OCI-LY7 (cell line): ENCODE measurements around the gene PAFAH1B1. TPM values are rescaled to one million over a fixed set of nuclear protein-coding genes. Genes with fewer than 3 reads are reported as not detected.
"Not testable (repeated sequence)": the region's sequence is repeated elsewhere in the genome, so short reads cannot be mapped to it uniquely, and the experiment has no call there.

Experiments
- BruUV-seq: library from RNA; stranded (reverse); fragments of 400-500 nt; replicated peaks from 2 replicates; lab custom pipeline; 2021; lab: Mats Ljungman, UMichigan
- CTCF ChIA-PET: fragments of 300-600 bp; sonication (Branson Sonifier 250); formaldehyde crosslinking; loops from one replicate; lab custom pipeline; 2022; ENCODE audit warnings: antibody characterized with exemption; ENCODE audit not compliant: unreplicated experiment; lab: Charles Lee
- POLR2A ChIA-PET: fragments of 300-600 bp; sonication (Branson Sonifier 250); formaldehyde crosslinking; loops from one replicate; lab custom pipeline; 2022; ENCODE audit warnings: antibody characterized with exemption; lab: Charles Lee
- DNase-seq: peaks from one replicate; pipeline ENCODE4 v3.0.0-alpha.2; 2015; ENCODE audit warnings: low spot score
- H2AFZ ChIP-seq: fragments of 200-600 bp; sonication (generic), shearing (Covaris generic); 2 replicates; pipeline ENCODE4 v1.6.1; 2014; ENCODE audit warnings: mild to moderate bottlenecking, antibody characterized with exemption, low read length, moderate library complexity
- H3K27ac ChIP-seq: fragments of 200-600 bp; sonication (generic); 2 replicates; pipeline ENCODE4 v1.5.1; 2014; ENCODE audit warnings: mixed run types, low read depth, mild to moderate bottlenecking, moderate library complexity, low read length, inconsistent platforms; ENCODE audit not compliant: poor library complexity, severe bottlenecking
- H3K36me3 ChIP-seq: fragments of 200-600 bp; sonication (generic); 2 replicates; pipeline ENCODE4 v1.6.1; 2014; ENCODE audit warnings: mild to moderate bottlenecking, antibody characterized with exemption, low read length, moderate library complexity, mixed read lengths; ENCODE audit not compliant: insufficient read depth
- H3K4me1 ChIP-seq: fragments of 200-600 bp; sonication (generic); 2 replicates; pipeline ENCODE4 v1.5.1; 2014; ENCODE audit warnings: mild to moderate bottlenecking, low read length; ENCODE audit not compliant: insufficient read depth, poor library complexity, severe bottlenecking
- H3K4me2 ChIP-seq: fragments of 200-600 bp; sonication (generic); 2 replicates; pipeline ENCODE4 v1.6.1; 2014; ENCODE audit warnings: mild to moderate bottlenecking, low read length
- H3K4me3 ChIP-seq: fragments of 200-600 bp; sonication (generic); 2 replicates; pipeline ENCODE4 v1.5.1; 2014; ENCODE audit warnings: mild to moderate bottlenecking, low read depth, low read length; ENCODE audit not compliant: poor library complexity, severe bottlenecking
- H3K79me2 ChIP-seq: fragments of 200-600 bp; sonication (generic); 2 replicates; pipeline ENCODE4 v1.6.1; 2016; ENCODE audit warnings: low read depth, mild to moderate bottlenecking, low read length, moderate library complexity, mixed read lengths; ENCODE audit not compliant: insufficient read depth
- H3K9me2 ChIP-seq: fragments of 200-600 bp; sonication (generic); 2 replicates; pipeline ENCODE4 v1.6.1; 2016; ENCODE audit warnings: mild to moderate bottlenecking, low read length, mixed read lengths; ENCODE audit not compliant: insufficient read depth
- H3K9me3 ChIP-seq: fragments of 200-600 bp; sonication (generic); 2 replicates; pipeline ENCODE4 v1.6.1; 2014; ENCODE audit warnings: mild to moderate bottlenecking, mixed run types, low read length, mixed read lengths
- H4K20me1 ChIP-seq: fragments of 200-600 bp; sonication (generic); 2 replicates; pipeline ENCODE4 v1.6.1; 2014; ENCODE audit warnings: mild to moderate bottlenecking, antibody characterized with exemption, low read length, moderate library complexity, mixed read lengths; ENCODE audit not compliant: insufficient read depth
- EZH2phosphoT487 ChIP-seq: fragments of 200-600 bp; sonication (generic); IDR thresholded peaks from 2 replicates; pipeline ENCODE4 v1.6.1; 2018; ENCODE audit warnings: low read depth, borderline replicate concordance, mild to moderate bottlenecking, mixed run types, antibody characterized with exemption, low read length, moderate library complexity, mixed read lengths
- intact Hi-C: fragments of 100-400 bp; cut with micrococcal nuclease; formaldehyde crosslinking; loops from one replicate; pipeline ENCODE4 v1.10.0; 2022; ENCODE audit not compliant: unreplicated experiment
- total RNA-seq, 2 experiments: library from RNA; depleted of rRNA in 1 of 2; stranded (reverse); fragments of >200 nt in 1 of 2; shearing (Covaris generic) in 1 of 2; gene quantifications; 2 replicates each; pipeline ENCODE4 v1.2.3, GENCODE V29; 2014 to 2022
- TF ChIP-seq, protein P1 (sequence below): fragments of 200-600 bp; sonication (generic); conservative IDR thresholded peaks from 2 replicates; pipeline ENCODE4 v1.5.1; 2014; ENCODE audit warnings: mild to moderate bottlenecking, antibody characterized with exemption, low read length, moderate library complexity, mixed read lengths

Gene PAFAH1B1
- total RNA-seq, 2 experiments from 2014 or later = 51.1 to 127 TPM

GRCh38 chr17:2564877-2565276 is 28.6 kb upstream of the PAFAH1B1 start:
- no TSS peak for BruUV-seq
- H3K36me3 ChIP-seq = no peaks in the 10 kb centered on the region
- TF ChIP-seq EZH2phosphoT487 = no peak
- TF ChIP-seq, protein P1, sequence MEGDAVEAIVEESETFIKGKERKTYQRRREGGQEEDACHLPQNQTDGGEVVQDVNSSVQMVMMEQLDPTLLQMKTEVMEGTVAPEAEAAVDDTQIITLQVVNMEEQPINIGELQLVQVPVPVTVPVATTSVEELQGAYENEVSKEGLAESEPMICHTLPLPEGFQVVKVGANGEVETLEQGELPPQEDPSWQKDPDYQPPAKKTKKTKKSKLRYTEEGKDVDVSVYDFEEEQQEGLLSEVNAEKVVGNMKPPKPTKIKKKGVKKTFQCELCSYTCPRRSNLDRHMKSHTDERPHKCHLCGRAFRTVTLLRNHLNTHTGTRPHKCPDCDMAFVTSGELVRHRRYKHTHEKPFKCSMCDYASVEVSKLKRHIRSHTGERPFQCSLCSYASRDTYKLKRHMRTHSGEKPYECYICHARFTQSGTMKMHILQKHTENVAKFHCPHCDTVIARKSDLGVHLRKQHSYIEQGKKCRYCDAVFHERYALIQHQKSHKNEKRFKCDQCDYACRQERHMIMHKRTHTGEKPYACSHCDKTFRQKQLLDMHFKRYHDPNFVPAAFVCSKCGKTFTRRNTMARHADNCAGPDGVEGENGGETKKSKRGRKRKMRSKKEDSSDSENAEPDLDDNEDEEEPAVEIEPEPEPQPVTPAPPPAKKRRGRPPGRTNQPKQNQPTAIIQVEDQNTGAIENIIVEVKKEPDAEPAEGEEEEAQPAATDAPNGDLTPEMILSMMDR = no peak
- no peaks in the 10 kb centered on the region for H3K4me1 ChIP-seq
- ChIA-PET CTCF (no interaction called here), POLR2A (interaction anchor here (0.7 kb wide), 1 partner anchor 113 kb away, joined by 3 read pairs; no protein-coding TSS in a partner anchor)
- no peak for DNase-seq
- no peak overlapping the region for H3K4me3 ChIP-seq
- no peak overlapping the region for H2AFZ ChIP-seq
- H4K20me1 ChIP-seq = no peaks in the 10 kb centered on the region
- H3K4me2 ChIP-seq = no peak overlapping the region
- intact Hi-C loops = no loop called here
- no peak overlapping the region for H3K27ac ChIP-seq
- no peaks in the 10 kb centered on the region for H3K9me2 ChIP-seq
- 0 out of 2 replicates have a peak, but pooled peaks cover 5% of the 10 kb centered on the region for H3K9me3 ChIP-seq
- H3K79me2 ChIP-seq = no peaks in the 10 kb centered on the region

DNA sequence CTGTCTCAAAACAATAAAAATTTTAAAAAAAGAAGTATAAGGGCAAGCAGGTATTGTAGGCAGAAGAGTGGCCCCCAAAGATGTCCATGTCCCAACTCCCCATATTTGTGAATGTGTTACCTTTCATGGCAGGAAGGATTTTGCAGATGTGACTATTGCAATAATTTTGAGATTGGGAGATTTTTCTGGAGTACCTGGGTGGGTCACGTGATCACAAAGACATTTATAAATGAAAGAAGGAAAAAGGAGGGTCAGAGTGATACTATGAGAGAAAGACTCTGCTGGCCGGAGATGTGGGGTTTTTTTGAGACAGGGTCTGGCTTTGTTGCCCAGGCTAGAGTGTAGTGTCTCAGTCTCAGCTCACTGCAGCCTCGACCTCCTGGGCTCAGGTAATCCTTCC is 27.4 kb upstream of the PAFAH1B1 start:
- no TSS peak for BruUV-seq
- CTCF ChIA-PET = no interaction called here
- Histone ChIP-seq H3K9me2 (no peaks in the 10 kb centered on the region), H3K36me3 (no peaks in the 10 kb centered on the region), H3K9me3 (0 out of 2 replicates have a peak, but pooled peaks cover 3% of the 10 kb centered on the region), H3K27ac (no peak overlapping the region), H3K4me3 (no peak overlapping the region), H3K4me2 (no peak overlapping the region), H3K4me1 (no peaks in the 10 kb centered on the region), H2AFZ (no peak overlapping the region), H4K20me1 (no peaks in the 10 kb centered on the region), H3K79me2 (no peaks in the 10 kb centered on the region)
- no peak for DNase-seq
- POLR2A ChIA-PET = interaction anchor here (0.6 kb wide), 1 partner anchor 139 kb away, joined by 5 read pairs; no protein-coding TSS in a partner anchor
- TF ChIP-seq EZH2phosphoT487 = no peak
- TF ChIP-seq, protein P1 = no peak
- intact Hi-C loops = no loop called here

DNA sequence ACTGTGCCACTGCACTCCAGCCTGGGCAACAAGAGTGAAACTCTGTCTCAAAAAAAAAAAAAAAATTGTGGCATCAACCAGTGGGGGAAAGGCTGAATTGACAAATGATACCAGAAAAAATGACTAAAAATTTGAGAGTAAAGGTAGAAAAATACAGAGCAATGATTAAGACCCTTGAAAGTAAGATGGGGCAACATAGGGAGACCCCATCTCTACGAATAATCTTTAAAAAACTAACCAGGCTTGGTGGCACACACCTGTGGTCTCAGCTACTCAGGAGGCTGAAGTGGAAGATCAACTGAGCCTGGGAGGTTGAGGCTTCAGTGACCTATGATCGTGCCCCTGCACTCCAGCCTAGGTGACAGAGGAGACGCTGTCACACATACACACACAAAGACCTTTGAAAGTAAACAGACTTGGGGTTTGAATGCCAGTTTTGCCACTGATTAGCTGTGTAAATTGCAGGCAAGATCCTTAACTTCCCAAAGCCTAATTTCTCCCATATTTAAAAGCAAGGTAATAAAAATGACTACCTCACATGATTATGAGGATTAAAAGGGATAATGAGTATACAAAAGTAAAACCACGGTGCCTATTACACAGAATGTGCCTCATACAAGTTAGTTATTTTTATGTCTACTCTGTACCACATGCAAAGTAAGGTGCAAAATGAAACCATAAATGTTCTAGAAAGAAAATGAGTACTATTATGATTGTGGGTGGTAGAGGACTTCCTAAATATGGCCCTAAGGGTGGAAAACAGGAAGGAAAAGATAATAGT is 21.7 kb upstream of the PAFAH1B1 start:
- peak overlapping the region; percentile 11 for H3K27ac ChIP-seq
- TF ChIP-seq EZH2phosphoT487 = no peak
- TF ChIP-seq, protein P1 = no peak
- H3K4me2 ChIP-seq = peak overlapping the region; percentile 60
- no peaks in the 10 kb centered on the region for H4K20me1 ChIP-seq
- ChIA-PET CTCF (no interaction called here), POLR2A (interaction anchor here (1.2 kb wide), 1 partner anchor 102 kb away, joined by 5 read pairs; no protein-coding TSS in a partner anchor)
- BruUV-seq = no TSS peak
- DNase-seq = peak; percentile 25
- no peaks in the 10 kb centered on the region for H3K36me3 ChIP-seq
- peak overlapping the region; percentile 31 for H3K4me3 ChIP-seq
- H3K9me2 ChIP-seq = no peaks in the 10 kb centered on the region
- H2AFZ ChIP-seq = peak overlapping the region; percentile 95
- H3K9me3 ChIP-seq = no peaks in the 10 kb centered on the region
- H3K79me2 ChIP-seq = no peaks in the 10 kb centered on the region
- intact Hi-C loops = no loop called here
- peaks cover 10% of the 10 kb centered on the region for H3K4me1 ChIP-seq

GRCh38 chr17:2572304-2572609 is 21.2 kb upstream of the PAFAH1B1 start:
- H3K9me3 ChIP-seq, H3K79me2 ChIP-seq, H4K20me1 ChIP-seq, H3K36me3 ChIP-seq, H3K9me2 ChIP-seq, H3K4me1 ChIP-seq, intact Hi-C loops, BruUV-seq: not testable (repeated sequence)
- CTCF ChIA-PET = interaction anchor here (0.5 kb wide), 1 partner anchor 137 kb away, joined by 5 read pairs; no protein-coding TSS in a partner anchor
- DNase-seq = peak; percentile 18
- Histone ChIP-seq H3K4me2 (peak overlapping the region; percentile 60), H3K4me3 (peak overlapping the region; percentile 31), H3K27ac (peak overlapping the region; percentile 11), H2AFZ (peak overlapping the region; percentile 95)
- POLR2A ChIA-PET = interaction anchor here (1.2 kb wide), 1 partner anchor 101 kb away, joined by 5 read pairs; no protein-coding TSS in a partner anchor
